ENCODE measurements around the gene SLC25A42. TPM values are rescaled to one million over a fixed set of nuclear protein-coding genes. Genes with fewer than 3 reads are reported as not detected.

SLC25A42 gene
- total and polyA plus RNA-seq, 2 of the 13 experiments (the other 11 are each of a cell fraction or from before 2014, with no cell fraction given) = 12.8 to 18.3 TPM

DNA sequence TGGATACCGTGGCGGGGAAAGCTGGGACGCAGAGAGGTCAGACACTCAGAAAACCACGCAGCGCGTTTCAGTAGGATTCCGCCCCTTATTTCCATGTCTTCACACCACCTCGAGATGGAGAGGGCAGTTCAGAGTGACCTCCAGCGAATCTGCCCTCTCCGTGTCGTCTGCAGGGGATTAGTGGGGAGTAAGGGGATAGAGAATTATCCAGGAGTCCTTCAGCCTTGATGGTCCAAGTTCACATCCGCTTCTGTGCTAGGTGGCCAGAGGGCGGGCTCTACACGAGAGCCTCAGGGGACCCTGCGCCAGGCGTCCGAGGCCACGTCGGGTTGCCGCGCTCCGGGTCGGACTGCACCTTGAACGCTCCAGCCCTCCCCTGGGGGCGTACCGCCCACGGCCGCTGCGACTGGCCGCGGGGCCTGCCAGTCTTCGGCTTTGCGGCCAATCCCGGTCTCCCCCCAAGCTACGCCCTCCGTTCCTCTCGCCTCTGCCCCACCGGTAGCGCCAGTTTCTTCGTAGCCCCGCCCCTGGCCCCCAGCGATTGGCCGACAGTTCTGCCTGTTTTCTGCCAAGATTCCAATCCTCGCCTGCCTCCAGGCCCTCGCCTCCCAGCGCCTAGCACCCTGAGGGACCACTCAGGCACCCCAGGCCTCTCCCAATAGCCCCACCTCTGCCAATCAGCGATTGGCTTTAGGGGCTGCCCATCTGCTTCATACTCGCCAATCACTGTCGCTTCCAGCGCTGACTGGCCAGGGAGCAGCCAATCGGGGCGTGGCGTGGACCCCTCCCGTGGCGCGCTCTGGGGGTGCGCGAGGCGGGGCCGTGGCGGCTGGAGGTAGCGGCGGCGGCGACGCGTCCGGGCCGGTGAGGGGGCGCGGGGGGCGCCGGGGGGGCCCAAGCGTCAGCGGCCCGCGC lies at the start of gene SLC25A42 (continued):
- TF ChIP-seq, protein P1, sequence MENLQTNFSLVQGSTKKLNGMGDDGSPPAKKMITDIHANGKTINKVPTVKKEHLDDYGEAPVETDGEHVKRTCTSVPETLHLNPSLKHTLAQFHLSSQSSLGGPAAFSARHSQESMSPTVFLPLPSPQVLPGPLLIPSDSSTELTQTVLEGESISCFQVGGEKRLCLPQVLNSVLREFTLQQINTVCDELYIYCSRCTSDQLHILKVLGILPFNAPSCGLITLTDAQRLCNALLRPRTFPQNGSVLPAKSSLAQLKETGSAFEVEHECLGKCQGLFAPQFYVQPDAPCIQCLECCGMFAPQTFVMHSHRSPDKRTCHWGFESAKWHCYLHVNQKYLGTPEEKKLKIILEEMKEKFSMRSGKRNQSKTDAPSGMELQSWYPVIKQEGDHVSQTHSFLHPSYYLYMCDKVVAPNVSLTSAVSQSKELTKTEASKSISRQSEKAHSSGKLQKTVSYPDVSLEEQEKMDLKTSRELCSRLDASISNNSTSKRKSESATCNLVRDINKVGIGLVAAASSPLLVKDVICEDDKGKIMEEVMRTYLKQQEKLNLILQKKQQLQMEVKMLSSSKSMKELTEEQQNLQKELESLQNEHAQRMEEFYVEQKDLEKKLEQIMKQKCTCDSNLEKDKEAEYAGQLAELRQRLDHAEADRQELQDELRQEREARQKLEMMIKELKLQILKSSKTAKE (CRISPR knock-in tag; IDR thresholded peaks at IDR 0.05; ENCODE audit: borderline replicate concordance) = no peak
- TF ChIP-seq, protein P2, sequence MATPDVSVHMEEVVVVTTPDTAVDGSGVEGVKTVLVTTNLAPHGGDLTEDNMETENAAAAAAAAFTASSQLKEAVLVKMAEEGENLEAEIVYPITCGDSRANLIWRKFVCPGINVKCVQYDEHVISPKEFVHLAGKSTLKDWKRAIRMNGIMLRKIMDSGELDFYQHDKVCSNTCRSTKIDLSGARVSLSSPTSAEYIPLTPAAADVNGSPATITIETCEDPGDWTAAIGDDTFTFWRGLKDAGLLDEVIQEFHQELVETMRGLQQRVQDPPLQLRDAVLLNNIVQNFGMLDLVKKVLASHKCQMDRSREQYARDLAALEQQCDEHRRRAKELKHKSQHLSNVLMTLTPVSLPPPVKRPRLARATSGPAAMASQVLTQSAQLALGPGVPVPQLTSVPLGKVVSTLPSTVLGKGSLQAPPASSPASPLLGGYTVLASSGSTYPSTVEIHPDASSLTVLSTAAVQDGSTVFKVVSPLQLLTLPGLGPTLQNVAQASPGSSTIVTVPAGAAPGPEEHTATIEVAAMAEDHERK (CRISPR knock-in tag; IDR thresholded peaks at IDR 0.05; ENCODE audit: low read depth) = peak; percentile 19; the same call in 1 of the 2 replicates
- TF ChIP-seq PHF8 (CRISPR knock-in tag; IDR thresholded peaks at IDR 0.05) (0 out of 2 replicates have a peak, but pooled peaks have one; percentile 20), ARNT2 (CRISPR knock-in tag; IDR thresholded peaks at IDR 0.05; ENCODE audit: low read depth) (peak; percentile 55; the same call in 1 of the 2 replicates), MTA3 (CRISPR knock-in tag; IDR thresholded peaks at IDR 0.05) (no peak), ZNF839 (CRISPR knock-in tag; IDR thresholded peaks at IDR 0.05; ENCODE audit: borderline replicate concordance) (no peak; the same call in 1 of the 2 replicates), CHCHD3 (CRISPR knock-in tag; IDR thresholded peaks at IDR 0.05) (no peak), XRCC5 (optimal IDR thresholded peaks at IDR 0.05; ENCODE audit: low read length) (peak; percentile 83), ZFYVE20 (CRISPR knock-in tag; IDR thresholded peaks at IDR 0.05; ENCODE audit: borderline replicate concordance, low read depth) (peak; percentile 56; the same call in 1 of the 2 replicates), KMT2A (CRISPR knock-in tag; IDR thresholded peaks at IDR 0.05) (peak; percentile 23; the same call in 1 of the 2 replicates), SMAD9 (CRISPR knock-in tag; IDR thresholded peaks at IDR 0.05) (no peak), TMF1 (CRISPR knock-in tag; IDR thresholded peaks at IDR 0.05; ENCODE audit: low read depth) (peak; percentile 25; the same call in 1 of the 2 replicates), STAG1 (CRISPR knock-in tag; IDR thresholded peaks at IDR 0.05) (peak; percentile 32; the same call in 1 of the 2 replicates), ZNF761 (CRISPR knock-in tag; conservative IDR thresholded peaks at IDR 0.05) (peak; percentile 57; the same call in 1 of the 2 replicates), MED8 (CRISPR knock-in tag; IDR thresholded peaks at IDR 0.05; ENCODE audit: insufficient replicate concordance) (no peak), SP4 (CRISPR knock-in tag; IDR thresholded peaks at IDR 0.05) (peak; percentile 97), ZNF775 (CRISPR knock-in tag; IDR thresholded peaks at IDR 0.05; ENCODE audit: borderline replicate concordance) (0 out of 2 replicates have a peak, but pooled peaks have one; percentile 64), ZBTB38 (CRISPR knock-in tag; IDR thresholded peaks at IDR 0.05) (peak; percentile 77), ZNF619 (CRISPR knock-in tag; IDR thresholded peaks at IDR 0.05) (0 out of 2 replicates have a peak, but pooled peaks have one; percentile 66)
- TF ChIP-seq, protein P3, sequence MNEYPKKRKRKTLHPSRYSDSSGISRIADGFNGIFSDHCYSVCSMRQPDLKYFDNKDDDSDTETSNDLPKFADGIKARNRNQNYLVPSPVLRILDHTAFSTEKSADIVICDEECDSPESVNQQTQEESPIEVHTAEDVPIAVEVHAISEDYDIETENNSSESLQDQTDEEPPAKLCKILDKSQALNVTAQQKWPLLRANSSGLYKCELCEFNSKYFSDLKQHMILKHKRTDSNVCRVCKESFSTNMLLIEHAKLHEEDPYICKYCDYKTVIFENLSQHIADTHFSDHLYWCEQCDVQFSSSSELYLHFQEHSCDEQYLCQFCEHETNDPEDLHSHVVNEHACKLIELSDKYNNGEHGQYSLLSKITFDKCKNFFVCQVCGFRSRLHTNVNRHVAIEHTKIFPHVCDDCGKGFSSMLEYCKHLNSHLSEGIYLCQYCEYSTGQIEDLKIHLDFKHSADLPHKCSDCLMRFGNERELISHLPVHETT (CRISPR knock-in tag; conservative IDR thresholded peaks at IDR 0.05) = 0 out of 2 replicates have a peak, but pooled peaks have one; percentile 24
- TF ChIP-seq, protein P4, sequence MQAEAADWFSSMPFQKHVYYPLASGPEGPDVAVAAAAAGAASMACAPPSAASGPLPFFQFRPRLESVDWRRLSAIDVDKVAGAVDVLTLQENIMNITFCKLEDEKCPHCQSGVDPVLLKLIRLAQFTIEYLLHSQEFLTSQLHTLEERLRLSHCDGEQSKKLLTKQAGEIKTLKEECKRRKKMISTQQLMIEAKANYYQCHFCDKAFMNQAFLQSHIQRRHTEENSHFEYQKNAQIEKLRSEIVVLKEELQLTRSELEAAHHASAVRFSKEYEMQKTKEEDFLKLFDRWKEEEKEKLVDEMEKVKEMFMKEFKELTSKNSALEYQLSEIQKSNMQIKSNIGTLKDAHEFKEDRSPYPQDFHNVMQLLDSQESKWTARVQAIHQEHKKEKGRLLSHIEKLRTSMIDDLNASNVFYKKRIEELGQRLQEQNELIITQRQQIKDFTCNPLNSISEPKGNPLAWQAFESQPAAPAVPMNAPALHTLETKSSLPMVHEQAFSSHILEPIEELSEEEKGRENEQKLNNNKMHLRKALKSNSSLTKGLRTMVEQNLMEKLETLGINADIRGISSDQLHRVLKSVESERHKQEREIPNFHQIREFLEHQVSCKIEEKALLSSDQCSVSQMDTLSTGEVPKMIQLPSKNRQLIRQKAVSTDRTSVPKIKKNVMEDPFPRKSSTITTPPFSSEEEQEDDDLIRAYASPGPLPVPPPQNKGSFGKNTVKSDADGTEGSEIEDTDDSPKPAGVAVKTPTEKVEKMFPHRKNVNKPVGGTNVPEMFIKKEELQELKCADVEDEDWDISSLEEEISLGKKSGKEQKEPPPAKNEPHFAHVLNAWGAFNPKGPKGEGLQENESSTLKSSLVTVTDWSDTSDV (CRISPR knock-in tag; IDR thresholded peaks at IDR 0.05) = 0 out of 2 replicates have a peak, but pooled peaks have one; percentile 59

Data from HepG2 (cell line).